ENCODE data around the gene LMF1. TPM values are rescaled to one million over a fixed set of nuclear protein-coding genes. Genes with fewer than 3 reads are reported as not detected.

The LMF1 gene
- total RNA-seq, 1 donor from 2014 or later: 16.0 TPM

GRCh38 chr16:818592-818991, 152.2 kb downstream of the LMF1 start:
- Mint-ChIP-seq H3K36me3 (ENCODE audit: low read depth) (no peaks in the 10 kb centered on the region), H3K4me3 (no peak overlapping the region), H3K27me3 (ENCODE audit: low read depth) (peaks cover 37% of the 10 kb centered on the region), H3K4me1 (peaks cover 13% of the 10 kb centered on the region), H3K27ac (ENCODE audit: unreplicated experiment) (no peak overlapping the region), H3K9me3 (no peaks in the 10 kb centered on the region)
- TF ChIP-seq CTCF (conservative IDR thresholded peaks at IDR 0.05): no peak
- DNase-seq (ENCODE audit: low read depth, low spot score): no peak

DNA sequence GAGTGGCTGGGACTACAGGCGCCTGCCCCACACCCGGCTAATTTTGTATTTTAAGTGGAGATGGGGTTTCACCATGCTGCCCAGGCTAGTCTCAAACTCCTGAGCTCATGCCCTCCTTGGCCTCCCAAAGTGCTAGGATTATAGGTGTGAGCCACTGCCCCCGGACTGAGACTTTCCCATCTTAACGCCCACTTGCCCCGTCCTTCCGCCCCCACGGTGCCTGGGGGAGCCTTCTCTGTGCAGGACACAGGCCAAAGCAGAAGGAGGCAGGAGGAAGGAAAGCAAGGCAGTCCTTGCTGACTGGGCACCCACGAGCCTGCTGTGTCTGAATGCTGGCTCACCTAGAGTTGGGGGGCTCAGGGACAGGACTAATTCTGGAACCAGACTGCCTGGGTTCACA, 152.7 kb downstream of the LMF1 start:
- Mint-ChIP-seq H3K9me3 (no peaks in the 10 kb centered on the region), H3K4me3 (no peak overlapping the region), H3K36me3 (ENCODE audit: low read depth) (no peaks in the 10 kb centered on the region), H3K27me3 (ENCODE audit: low read depth) (peaks cover 33% of the 10 kb centered on the region), H3K27ac (ENCODE audit: unreplicated experiment) (no peak overlapping the region), H3K4me1 (peaks cover 13% of the 10 kb centered on the region)
- TF ChIP-seq CTCF (conservative IDR thresholded peaks at IDR 0.05): no peak
- no peak for DNase-seq (ENCODE audit: low read depth, low spot score)

- no peaks in the 10 kb centered on the region for H3K36me3 Mint-ChIP-seq (ENCODE audit: low read depth)
- H3K4me1 Mint-ChIP-seq: peaks cover 13% of the 10 kb centered on the region
- peaks cover 38% of the 10 kb centered on the region for H3K27me3 Mint-ChIP-seq (ENCODE audit: low read depth)
- TF ChIP-seq CTCF (conservative IDR thresholded peaks at IDR 0.05): no peak
- no peak for DNase-seq (ENCODE audit: low read depth, low spot score)
- no peak overlapping the region for H3K4me3 Mint-ChIP-seq
- H3K27ac Mint-ChIP-seq (ENCODE audit: unreplicated experiment): no peak overlapping the region
- no peaks in the 10 kb centered on the region for H3K9me3 Mint-ChIP-seq
Measured at GRCh38 chr16:817001-817906, 153.5 kb downstream of the LMF1 start.

GRCh38 chr16:815861-816260, 154.9 kb downstream of the LMF1 start:
- Mint-ChIP-seq H3K27ac (ENCODE audit: unreplicated experiment) (no peak overlapping the region), H3K9me3 (no peaks in the 10 kb centered on the region), H3K4me3 (no peak overlapping the region)

DNA sequence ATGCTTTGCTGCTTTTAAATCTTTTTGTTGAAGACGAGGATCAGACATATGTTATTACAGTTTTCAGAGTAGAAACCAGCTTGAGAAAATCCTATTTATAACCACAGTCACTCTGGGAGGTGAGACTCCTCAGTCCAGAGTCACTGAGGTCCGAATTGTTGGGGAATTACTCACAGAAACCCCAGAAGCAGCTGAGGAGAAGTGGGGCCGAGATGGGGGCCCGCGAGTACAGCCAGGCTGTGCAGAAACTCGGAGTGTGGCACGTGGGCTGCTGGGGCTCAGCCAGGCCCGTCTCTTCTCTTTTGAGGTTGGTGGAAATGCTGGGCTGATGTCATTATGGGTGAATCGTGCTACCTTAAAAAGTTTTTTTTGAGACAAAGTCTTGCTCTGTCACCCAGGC, 155.8 kb downstream of the LMF1 start:
- H3K27ac Mint-ChIP-seq (ENCODE audit: unreplicated experiment): no peak overlapping the region
- no peak for DNase-seq (ENCODE audit: low read depth, low spot score)
- peaks cover 4% of the 10 kb centered on the region for H3K4me1 Mint-ChIP-seq
- no peaks in the 10 kb centered on the region for H3K9me3 Mint-ChIP-seq
- no peak overlapping the region for H3K4me3 Mint-ChIP-seq
- peaks cover 44% of the 10 kb centered on the region for H3K27me3 Mint-ChIP-seq (ENCODE audit: low read depth)
- no peaks in the 10 kb centered on the region for H3K36me3 Mint-ChIP-seq (ENCODE audit: low read depth)
- TF ChIP-seq CTCF (conservative IDR thresholded peaks at IDR 0.05): no peak

More at GRCh38 chr16:815861-816260, 154.9 kb downstream of the LMF1 start:
- TF ChIP-seq CTCF (conservative IDR thresholded peaks at IDR 0.05): no peak
- no peak for DNase-seq (ENCODE audit: low read depth, low spot score)
- H3K27me3 Mint-ChIP-seq (ENCODE audit: low read depth): peaks cover 43% of the 10 kb centered on the region
- H3K36me3 Mint-ChIP-seq (ENCODE audit: low read depth): no peaks in the 10 kb centered on the region
- H3K4me1 Mint-ChIP-seq: peaks cover 7% of the 10 kb centered on the region
